Erythroblast (primary cell): ENCODE data around the gene COL24A1.

Experiments used
- GATA1 ChIP-seq: IDR thresholded peaks from 2 replicates; pipeline ENCODE4 v1.6.1; 2011; ENCODE audit warnings: low read depth, mild to moderate bottlenecking, control low read depth, low read length, moderate library complexity
- POLR2A ChIP-seq: IDR thresholded peaks from 2 replicates; pipeline ENCODE4 v1.6.1; 2011; ENCODE audit warnings: mild to moderate bottlenecking, low read length

- TF ChIP-seq POLR2A (no peak), GATA1 (no peak)
Observed at GRCh38 chr1:85689775-85690404, 466.7 kb downstream of the COL24A1 start.
